HG03521 (cell line): ENCODE measurements around the gene GRM8.
"Not testable (repeated sequence)": the region's sequence is repeated elsewhere in the genome, so short reads cannot be mapped to it uniquely, and the experiment has no call there.

ENCODE experiments used
- ATAC-seq: cut with Tn5 transposase; IDR thresholded peaks from one replicate; pipeline ENCODE4 v1.9.1; 2021; ENCODE audit warnings: mild to moderate bottlenecking, moderate library complexity; ENCODE audit not compliant: unreplicated experiment

Gene GRM8

DNA sequence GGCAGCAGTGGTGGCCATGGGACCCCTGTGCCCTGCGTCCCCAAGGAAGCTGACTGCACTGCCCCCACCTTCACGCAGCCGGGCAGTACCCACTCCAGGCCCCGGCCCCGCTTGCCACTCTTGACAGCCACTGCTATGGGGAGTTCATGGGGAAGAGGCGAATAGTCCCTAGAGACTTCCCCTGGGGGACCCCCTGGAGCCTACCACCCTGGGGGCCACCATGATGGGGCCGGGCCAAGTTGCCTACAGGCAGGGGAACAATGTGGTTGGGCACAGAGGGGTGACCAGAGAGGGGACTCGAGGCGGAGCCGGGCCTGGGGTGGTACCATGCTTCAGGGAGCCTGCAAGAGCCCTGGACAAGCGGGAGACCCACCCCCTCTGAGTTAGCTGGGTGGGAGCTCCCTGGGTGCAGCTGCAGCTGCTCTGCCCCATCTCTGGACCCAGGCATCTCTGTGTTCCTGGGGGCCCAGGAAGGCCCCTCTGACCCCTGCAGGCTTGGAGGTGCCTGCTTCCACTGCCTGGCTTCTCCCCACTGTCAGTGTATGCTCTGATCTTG, 567.6 kb downstream of the GRM8 start:
- no peak for ATAC-seq

- ATAC-seq, result no peak
Observed at GRCh38 chr7:126682176-126682575, 570.6 kb downstream of the GRM8 start.

DNA sequence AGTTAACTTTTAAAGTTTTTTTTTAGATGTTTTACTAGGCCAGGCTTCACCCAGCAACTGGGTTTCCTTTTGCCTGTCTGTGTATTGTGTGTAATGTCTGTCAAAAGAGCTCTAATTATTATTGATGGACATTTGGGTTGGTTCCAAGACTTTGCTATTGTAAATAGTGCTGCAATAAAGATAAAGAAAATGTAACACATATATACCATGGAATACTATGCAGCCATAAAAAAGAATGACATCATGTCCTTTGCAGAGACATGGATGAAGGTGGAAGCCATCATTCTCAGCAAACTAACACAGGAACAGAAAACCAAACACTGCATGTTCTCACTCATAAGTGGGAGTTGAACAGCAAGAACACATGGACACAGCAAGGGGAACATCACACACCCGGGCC, 584.0 kb downstream of the GRM8 start:
- not testable (repeated sequence) for ATAC-seq

- ATAC-seq, result no peak
Observed at GRCh38 chr7:126668367-126668752, 584.4 kb downstream of the GRM8 start.

- no peak for ATAC-seq
Observed at GRCh38 chr7:126667742-126668366, 584.9 kb downstream of the GRM8 start.

GRCh38 chr7:126662856-126663255, 589.9 kb downstream of the GRM8 start:
- ATAC-seq, result no peak

DNA sequence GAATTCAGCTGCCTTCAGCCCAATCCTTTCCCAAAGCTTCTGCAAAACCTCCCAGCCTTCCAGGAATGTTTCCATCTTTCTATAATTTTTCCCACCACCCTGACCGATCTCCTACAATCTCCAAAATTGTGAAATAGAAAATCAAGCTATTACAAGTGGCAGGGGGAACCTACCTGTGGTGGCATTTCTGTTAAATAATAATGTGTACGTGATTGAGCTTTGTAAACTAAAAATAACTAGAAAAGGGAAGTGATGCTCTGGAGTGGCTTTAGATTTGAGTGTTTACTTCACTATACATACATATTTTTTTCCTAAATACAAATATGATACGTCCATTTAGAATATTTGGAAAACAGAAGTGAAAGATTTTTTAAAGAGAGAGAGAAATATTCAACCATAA, 593.6 kb downstream of the GRM8 start:
- peak; percentile 73 for ATAC-seq

DNA sequence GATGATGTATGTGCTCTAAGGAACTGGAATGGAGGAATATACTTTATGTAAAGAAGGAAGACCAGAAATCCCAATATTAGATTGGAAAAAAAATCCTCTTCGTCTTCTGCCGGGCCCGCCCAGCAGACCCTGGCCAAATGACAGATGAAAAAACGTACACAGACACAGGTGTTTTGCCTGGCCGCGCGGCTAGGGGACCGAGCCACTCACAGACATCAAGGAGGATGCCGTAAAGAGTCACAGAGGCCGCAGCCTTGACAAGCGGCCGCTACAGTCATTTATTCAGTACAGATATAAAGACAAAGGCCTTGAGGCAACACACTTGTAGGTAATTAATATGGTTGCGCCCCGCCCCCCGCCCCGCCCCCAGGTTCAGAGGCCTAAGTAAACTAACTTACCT, 594.1 kb downstream of the GRM8 start:
- ATAC-seq, result no peak

DNA sequence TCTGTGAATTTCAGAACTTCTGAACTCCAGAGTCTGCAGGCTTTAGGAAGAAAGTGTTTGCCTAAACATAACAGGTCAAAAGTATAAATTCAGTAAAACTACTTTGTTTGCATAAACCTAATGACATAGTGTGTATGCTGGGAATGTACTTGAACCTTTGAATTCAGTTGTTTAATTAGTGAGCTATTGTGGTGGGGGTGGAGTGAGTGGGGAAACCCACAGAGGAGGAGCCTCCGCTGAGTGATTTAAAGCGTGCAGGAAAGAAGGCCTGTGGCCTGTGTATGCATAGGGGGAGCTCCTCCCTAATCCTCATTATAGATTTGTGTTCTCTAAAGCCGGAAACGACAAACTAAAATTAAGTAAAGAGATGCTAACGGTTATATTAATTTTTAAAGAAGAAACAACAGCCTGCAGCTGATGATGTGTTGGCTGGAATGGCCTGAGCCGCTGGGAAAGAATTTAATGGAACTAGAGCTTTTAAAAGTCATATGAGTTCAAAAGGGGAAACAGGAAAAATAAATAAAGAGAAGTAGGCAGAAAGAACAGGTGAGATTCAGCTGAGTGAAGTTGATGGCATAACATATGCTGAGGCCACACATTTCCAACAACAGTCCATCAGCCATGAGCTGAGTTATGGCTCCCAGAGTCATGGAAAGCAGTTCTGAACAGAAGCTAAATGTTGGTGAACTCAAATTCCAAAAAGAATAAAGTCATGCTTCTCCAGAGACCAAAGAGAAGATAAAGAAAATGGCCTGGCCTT, 595.0 kb downstream of the GRM8 start:
- peak; percentile 61 for ATAC-seq

DNA sequence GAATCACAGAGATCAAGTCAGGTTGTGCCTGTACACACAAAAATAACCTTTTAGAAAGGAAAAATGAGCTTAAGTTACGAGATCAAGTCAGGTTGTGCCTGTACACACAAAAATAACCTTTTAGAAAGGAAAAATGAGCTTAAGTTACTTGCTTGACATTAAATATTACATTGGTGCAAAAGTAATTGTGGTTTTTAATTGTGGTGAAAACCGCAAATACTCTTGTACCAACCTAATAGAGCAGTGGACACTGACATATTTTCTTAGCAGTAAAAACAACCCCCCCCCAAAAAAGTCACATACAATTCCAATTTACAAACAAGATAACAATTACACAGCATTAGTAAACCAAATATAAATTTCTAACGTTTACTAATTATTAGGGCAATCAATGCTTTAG, 595.6 kb downstream of the GRM8 start:
- ATAC-seq, result no peak

DNA sequence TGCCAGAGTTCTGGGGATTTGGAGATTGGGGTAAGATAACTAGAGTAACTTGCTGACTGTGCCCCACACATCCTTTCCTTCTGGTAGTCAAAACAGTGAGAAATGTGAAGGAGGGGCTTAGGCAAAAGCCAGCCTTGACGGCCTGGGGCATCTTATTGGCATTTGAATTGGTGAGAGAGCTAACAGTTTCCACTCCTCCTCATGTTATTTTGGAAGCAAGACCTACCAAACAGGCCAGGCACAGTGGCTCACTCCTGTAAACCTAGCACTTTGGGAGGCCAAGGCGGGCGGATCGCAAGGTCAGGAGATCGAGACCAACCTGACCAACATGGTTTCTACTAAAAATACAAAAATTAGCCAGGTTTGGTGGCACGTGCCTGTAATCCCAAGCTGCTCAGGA, 596.6 kb downstream of the GRM8 start:
- no peak for ATAC-seq

- no peak for ATAC-seq
Observed at GRCh38 chr7:126637538-126637937, 615.2 kb downstream of the GRM8 start.

DNA sequence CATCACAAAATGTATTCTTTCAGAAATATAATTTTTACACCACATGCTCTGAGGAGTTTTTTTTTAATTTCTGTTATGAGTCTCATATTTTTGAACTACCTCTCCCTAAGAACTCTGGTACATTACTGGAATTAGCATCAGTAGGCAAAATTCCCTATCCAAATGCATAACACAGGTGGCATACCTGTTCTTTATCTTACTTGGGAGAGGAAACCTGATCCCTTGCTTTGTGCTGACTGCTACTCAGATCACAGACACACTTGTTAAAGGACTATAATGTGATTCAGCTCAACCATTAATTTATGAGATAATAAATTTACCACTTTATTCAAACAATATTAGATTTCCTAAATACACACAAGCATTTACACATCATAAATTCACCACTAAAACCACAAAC, 617.2 kb downstream of the GRM8 start:
- ATAC-seq, result no peak

DNA sequence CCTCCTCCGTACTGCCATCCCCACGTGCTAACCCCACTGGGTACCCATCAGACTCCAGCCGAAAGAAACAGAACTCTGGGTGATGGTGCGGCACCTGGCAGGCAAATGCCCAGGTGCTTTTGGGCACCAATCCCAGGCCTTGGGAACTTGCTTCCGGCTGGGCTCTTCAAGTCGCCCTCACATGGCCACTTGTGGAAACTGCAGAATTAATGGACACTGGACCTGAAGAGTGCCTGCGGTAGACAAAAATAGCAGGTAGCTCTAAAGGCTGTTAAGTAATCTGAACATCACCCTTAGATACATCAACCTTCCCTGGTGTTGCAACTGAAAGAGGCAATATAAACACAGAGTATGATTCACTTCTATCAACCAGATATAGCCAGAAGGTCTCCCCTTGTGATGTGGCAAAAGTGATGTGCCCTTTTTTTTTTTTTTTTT, 644.4 kb downstream of the GRM8 start:
- no peak for ATAC-seq

- no peak for ATAC-seq
Observed at GRCh38 chr7:126606331-126606730, 646.4 kb downstream of the GRM8 start.

DNA sequence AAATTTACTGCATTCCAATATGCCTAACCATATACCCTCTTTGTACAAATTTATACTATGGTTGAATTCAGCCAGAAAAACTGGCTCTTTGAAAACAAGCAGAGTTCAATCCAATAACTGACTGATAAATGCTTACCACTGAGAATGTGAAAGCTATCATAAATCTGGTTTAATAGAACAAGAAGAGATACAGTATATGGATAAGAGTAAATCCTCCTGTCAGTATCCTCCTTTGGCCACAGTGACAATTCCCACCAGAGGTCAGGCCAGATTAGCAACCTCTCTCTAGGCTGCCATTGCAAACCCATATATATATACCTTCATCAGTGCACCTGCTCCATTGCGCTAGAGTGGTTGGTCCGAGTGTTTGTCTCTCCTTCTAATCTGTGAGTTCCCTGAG, 647.2 kb downstream of the GRM8 start:
- no peak for ATAC-seq

GRCh38 chr7:126605056-126605455, 647.7 kb downstream of the GRM8 start:
- no peak for ATAC-seq

- no peak for ATAC-seq
Observed at GRCh38 chr7:126589068-126589684, 663.6 kb downstream of the GRM8 start.

GRCh38 chr7:126578338-126578737, 674.4 kb downstream of the GRM8 start:
- ATAC-seq, result no peak

- no peak for ATAC-seq
Observed at GRCh38 chr7:126574276-126575250, 678.2 kb downstream of the GRM8 start.

- ATAC-seq, result no peak
Observed at GRCh38 chr7:126570845-126571244, 681.9 kb downstream of the GRM8 start.
